NCI-H226 (cell line): ENCODE measurements around the gene HOXA4.
A peak's percentile ranks its signal among the peaks of the same experiment; 100 is the strongest.

ENCODE experiments used
- DNase-seq: peaks from one replicate; pipeline ENCODE4 v3.0.0-alpha.2; 2015

HOXA4 gene

GRCh38 chr7:27088002-27088922 lies 42.3 kb downstream of the HOXA4 start:
- no peak for DNase-seq

- no peak for DNase-seq
Measured at GRCh38 chr7:27083646-27084045, 46.9 kb downstream of the HOXA4 start.

DNA sequence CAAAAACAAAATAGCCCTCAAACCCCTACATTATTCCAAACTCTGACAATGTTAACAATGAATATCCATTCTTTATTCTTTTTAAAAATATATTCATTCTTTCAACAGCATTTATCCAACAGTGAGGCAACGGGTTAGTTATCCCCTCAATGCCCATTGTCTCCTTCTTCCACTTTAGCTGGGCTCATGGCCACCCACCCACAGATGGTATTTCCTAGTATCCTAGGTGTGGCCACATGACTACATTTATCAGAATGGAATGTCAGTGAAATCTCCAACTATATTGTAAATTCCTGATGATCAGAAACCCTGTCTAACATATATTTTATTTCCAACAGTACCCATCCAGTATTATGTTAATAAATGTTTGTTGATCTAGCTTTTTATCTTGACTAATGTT lies 48.4 kb downstream of the HOXA4 start:
- DNase-seq = peak; percentile 82

DNA sequence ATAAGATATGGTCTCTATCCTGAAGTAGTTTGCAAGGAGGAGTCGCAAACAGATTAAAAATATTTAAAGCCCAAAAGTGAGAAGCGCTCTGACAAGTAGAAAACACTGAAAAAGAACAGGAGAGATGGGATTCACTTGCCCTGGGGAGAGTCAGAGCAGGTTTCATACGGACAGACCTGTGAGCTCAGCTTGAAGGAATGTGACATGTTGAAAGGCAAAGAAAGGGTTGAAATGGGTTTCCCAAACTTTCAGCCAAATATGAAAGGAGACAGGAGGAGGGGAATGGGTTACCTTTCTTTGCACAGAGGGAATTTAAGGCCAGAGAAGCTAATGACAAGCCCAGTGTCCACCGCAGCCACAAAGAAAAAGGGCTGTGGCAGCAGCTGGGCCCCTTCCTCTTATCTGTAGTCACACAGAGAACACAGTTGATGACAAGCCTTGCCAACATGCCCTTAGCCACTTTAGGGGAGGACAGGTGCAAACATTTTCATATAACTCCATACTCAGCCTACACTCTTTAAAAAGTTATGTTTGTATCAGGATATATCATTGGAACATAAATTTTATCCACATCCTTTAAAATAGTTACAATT lies 49.6 kb downstream of the HOXA4 start:
- DNase-seq = peak; percentile 90

DNA sequence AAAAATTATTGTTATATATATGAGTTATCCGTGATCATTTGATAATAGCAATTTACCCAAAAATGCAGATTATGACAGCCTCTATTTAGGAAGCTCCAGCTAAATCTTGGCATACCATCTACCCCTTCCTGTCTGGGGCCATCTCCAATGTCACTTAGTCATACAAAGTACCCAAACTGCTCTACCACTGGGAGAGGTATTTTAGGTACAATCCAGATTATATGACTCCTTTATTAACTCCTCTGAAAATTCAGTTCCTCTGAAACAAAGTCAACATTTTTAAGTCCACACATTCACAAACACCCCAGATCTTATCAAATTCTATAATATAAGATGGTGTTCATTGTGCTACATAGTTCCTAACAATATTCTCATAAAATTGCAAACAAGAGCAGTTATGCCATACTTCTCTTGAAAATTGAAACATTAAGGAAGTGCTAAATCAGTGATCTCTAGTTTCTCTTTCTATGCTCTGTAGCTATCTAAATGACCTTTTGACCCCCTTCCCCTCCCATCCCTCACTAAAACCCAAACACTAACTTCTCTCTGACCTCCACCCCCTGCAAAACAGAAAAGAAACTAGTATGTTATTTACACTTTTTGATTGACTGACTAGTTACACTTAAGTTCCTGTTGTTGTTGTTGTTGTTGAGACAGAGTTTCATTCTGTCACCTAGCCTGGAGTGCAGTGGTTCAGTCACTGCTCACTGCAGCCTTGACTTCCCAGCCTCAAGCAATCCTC lies 51.2 kb downstream of the HOXA4 start:
- DNase-seq = no peak

DNA sequence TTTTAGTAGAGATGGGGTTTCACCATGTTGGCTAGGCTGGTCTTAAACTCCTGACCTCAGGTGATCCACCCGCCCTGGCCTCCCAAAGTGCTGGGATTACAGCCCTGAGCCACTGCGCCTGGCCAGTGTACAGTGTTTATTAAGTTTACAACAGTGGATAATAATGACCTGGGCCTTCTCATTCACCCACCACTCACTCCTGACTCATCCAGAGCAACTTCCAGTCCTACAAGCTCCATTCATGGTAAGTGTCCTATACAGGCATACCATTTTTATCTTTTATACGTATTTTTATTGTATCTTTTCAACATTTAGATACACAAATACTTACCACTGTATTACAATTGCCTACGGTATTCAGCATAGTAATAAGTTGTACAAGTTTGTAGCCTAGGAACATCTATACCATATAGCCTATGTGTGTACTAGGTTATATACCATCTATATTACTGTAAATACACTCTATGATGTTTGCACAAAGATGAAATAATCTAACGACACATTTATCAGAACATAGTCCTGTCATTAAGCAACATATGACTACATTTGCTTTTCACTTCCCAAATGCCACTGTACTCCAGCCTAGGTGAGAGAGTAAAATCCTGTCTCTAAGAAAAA lies 51.8 kb downstream of the HOXA4 start:
- DNase-seq = no peak
